SK-N-MC (cell line): ENCODE data around the gene RBM18.

Experiments
- DNase-seq: peaks from one replicate; pipeline ENCODE4 v3.0.0-alpha.2; 2011; ENCODE audit warnings: low read depth, low spot score
- H3K27ac ChIP-seq: fragments of 200-600 bp; sonication (generic); 2 replicates; pipeline ENCODE4 v1.5.1; 2016; ENCODE audit warnings: mixed run types
- H3K36me3 ChIP-seq: fragments of 200-600 bp; sonication (generic); 2 replicates; pipeline ENCODE4 v1.6.1; 2017; ENCODE audit warnings: antibody characterized with exemption, low read length, mixed read lengths; ENCODE audit not compliant: insufficient read depth
- H3K4me3 ChIP-seq: fragments of 200-600 bp; sonication (generic); 2 replicates; pipeline ENCODE4 v1.5.1; 2016
- H3K9ac ChIP-seq: fragments of 200-600 bp; sonication (generic); 2 replicates; pipeline ENCODE4 v1.8.0; 2017; ENCODE audit warnings: mixed run types, mixed read lengths; ENCODE audit not compliant: insufficient read length
- H3K9me3 ChIP-seq: fragments of 200-600 bp; sonication (generic); 2 replicates; pipeline ENCODE4 v1.6.1; 2017; ENCODE audit warnings: low read depth, mild to moderate bottlenecking, antibody characterized with exemption, low read length, moderate library complexity, mixed read lengths
- EZH2 ChIP-seq: fragments of 200-600 bp; sonication (generic); IDR thresholded peaks from one replicate; pipeline ENCODE4 v1.6.1; 2017; ENCODE audit warnings: antibody characterized with exemption
- FOXP2 ChIP-seq: optimal IDR thresholded peaks from 2 replicates; pipeline ENCODE3; 2011; ENCODE audit warnings: mild to moderate bottlenecking, moderate library complexity; ENCODE audit not compliant: insufficient read depth; ENCODE audit errors: extremely low read length, control extremely low read depth
- POLR2AphosphoS5 ChIP-seq: IDR thresholded peaks from 2 replicates; pipeline ENCODE4 v1.6.1; 2012; ENCODE audit warnings: mild to moderate bottlenecking, low read depth, low read length, borderline replicate concordance

The RBM18 gene

GRCh38 chr9:122228568-122229484 is 35.8 kb downstream of the RBM18 start, which contains the start of gene LHX6:
Gene LHX6, minus strand, starts transcription at chr9:122228957. Its CDS starts 217 bp downstream, at chr9:122228740.
- TF ChIP-seq FOXP2, result no peak
- TF ChIP-seq EZH2, result peak; percentile 99
- peak within 1 kb of the TSS; percentile 67 for H3K4me3 ChIP-seq
- H3K36me3 ChIP-seq, result no peaks in the 10 kb centered on the region
- no peaks in the 10 kb centered on the region for H3K9me3 ChIP-seq
- H3K9ac ChIP-seq, result no peak within 1 kb of the TSS
- DNase-seq, result no peak
- no peak within 1 kb of the TSS for H3K27ac ChIP-seq

- H3K36me3 ChIP-seq, result no peaks in the 10 kb centered on the region
- H3K9ac ChIP-seq, result no peak overlapping the region
- H3K4me3 ChIP-seq, result peak overlapping the region; percentile 67
- no peak overlapping the region for H3K27ac ChIP-seq
- TF ChIP-seq POLR2AphosphoS5 (no peak), FOXP2 (no peak), EZH2 (no peak)
- no peaks in the 10 kb centered on the region for H3K9me3 ChIP-seq
- DNase-seq, result no peak
Measured at GRCh38 chr9:122228191-122228567, 36.5 kb downstream of the RBM18 start.

GRCh38 chr9:122227575-122227900 is 37.1 kb downstream of the RBM18 start:
- no peak for DNase-seq
- TF ChIP-seq POLR2AphosphoS5 (no peak), EZH2 (no peak), FOXP2 (no peak)
- no peak overlapping the region for H3K27ac ChIP-seq
- no peak overlapping the region for H3K4me3 ChIP-seq
- no peaks in the 10 kb centered on the region for H3K9me3 ChIP-seq
- H3K36me3 ChIP-seq, result no peaks in the 10 kb centered on the region
- no peak overlapping the region for H3K9ac ChIP-seq

GRCh38 chr9:122226758-122227574 is 37.7 kb downstream of the RBM18 start:
- no peaks in the 10 kb centered on the region for H3K36me3 ChIP-seq

GRCh38 chr9:122226142-122226757 is 38.4 kb downstream of the RBM18 start:
- no peaks in the 10 kb centered on the region for H3K36me3 ChIP-seq
- no peaks in the 10 kb centered on the region for H3K9me3 ChIP-seq
- no peak overlapping the region for H3K4me3 ChIP-seq
- peak; percentile 81 for TF ChIP-seq EZH2
- no peak for TF ChIP-seq FOXP2
- TF ChIP-seq POLR2AphosphoS5, result no peak
- H3K9ac ChIP-seq, result no peak overlapping the region
- no peak for DNase-seq
- H3K27ac ChIP-seq, result no peak overlapping the region

More at GRCh38 chr9:122226758-122227574, 37.7 kb downstream of the RBM18 start:
- no peak for DNase-seq
- peak; percentile 65 for TF ChIP-seq EZH2
- TF ChIP-seq POLR2AphosphoS5, result no peak
- no peak overlapping the region for H3K9ac ChIP-seq
- no peaks in the 10 kb centered on the region for H3K9me3 ChIP-seq
- H3K4me3 ChIP-seq, result no peak overlapping the region
- no peak overlapping the region for H3K27ac ChIP-seq

- no peak for DNase-seq
- H3K9ac ChIP-seq, result no peak overlapping the region
- no peaks in the 10 kb centered on the region for H3K9me3 ChIP-seq
- no peak overlapping the region for H3K27ac ChIP-seq
- TF ChIP-seq POLR2AphosphoS5 (no peak), FOXP2 (no peak), EZH2 (no peak)
- no peak overlapping the region for H3K4me3 ChIP-seq
- H3K36me3 ChIP-seq, result no peaks in the 10 kb centered on the region
Measured at GRCh38 chr9:122225312-122226141, 39.1 kb downstream of the RBM18 start.

- H3K9ac ChIP-seq, result no peak overlapping the region
Measured at GRCh38 chr9:122223435-122223834, 41.2 kb downstream of the RBM18 start.

GRCh38 chr9:122222791-122223190 is 41.8 kb downstream of the RBM18 start:
- Histone ChIP-seq H3K36me3 (no peaks in the 10 kb centered on the region), H3K9me3 (no peaks in the 10 kb centered on the region), H3K9ac (no peak overlapping the region), H3K4me3 (no peak overlapping the region), H3K27ac (no peak overlapping the region)
- TF ChIP-seq EZH2 (no peak), FOXP2 (no peak), POLR2AphosphoS5 (no peak)
- DNase-seq, result no peak

More at GRCh38 chr9:122223435-122223834, 41.2 kb downstream of the RBM18 start:
- no peak overlapping the region for H3K4me3 ChIP-seq
- no peak overlapping the region for H3K27ac ChIP-seq
- no peak for DNase-seq
- TF ChIP-seq EZH2 (no peak), POLR2AphosphoS5 (no peak), FOXP2 (no peak)
- no peaks in the 10 kb centered on the region for H3K9me3 ChIP-seq
- no peaks in the 10 kb centered on the region for H3K36me3 ChIP-seq
